HUES48 (cell line): ENCODE results near the gene OXCT1.
"Not testable (repeated sequence)": the region's sequence is repeated elsewhere in the genome, so short reads cannot be mapped to it uniquely, and the experiment has no call there.

Source experiments
- H3K27ac ChIP-seq: one replicate; pipeline ENCODE4 v1.7.0; 2013; ENCODE audit warnings: low read depth, low read length, inconsistent platforms
- H3K27me3 ChIP-seq: 2 replicates; pipeline ENCODE4 v1.6.1; 2013; ENCODE audit warnings: mild to moderate bottlenecking, low read length; ENCODE audit not compliant: control insufficient read depth, insufficient read depth
- H3K36me3 ChIP-seq: 2 replicates; pipeline ENCODE4 v1.6.1; 2013; ENCODE audit warnings: low read length; ENCODE audit not compliant: control insufficient read depth, insufficient read depth
- H3K4me1 ChIP-seq: 2 replicates; pipeline ENCODE4 v1.6.1; 2013; ENCODE audit warnings: mild to moderate bottlenecking, low read length; ENCODE audit not compliant: control insufficient read depth, insufficient read depth
- H3K4me3 ChIP-seq: 2 replicates; pipeline ENCODE4 v1.5.1; 2013; ENCODE audit warnings: mild to moderate bottlenecking, low read depth, low read length
- H3K9ac ChIP-seq: 2 replicates; pipeline ENCODE4 v1.6.1; 2013; ENCODE audit warnings: mild to moderate bottlenecking, low read depth, low read length, moderate library complexity
- H3K9me3 ChIP-seq: 2 replicates; pipeline ENCODE4 v1.6.1; 2013; ENCODE audit warnings: low read length; ENCODE audit not compliant: control insufficient read depth, insufficient read depth

OXCT1 gene

DNA sequence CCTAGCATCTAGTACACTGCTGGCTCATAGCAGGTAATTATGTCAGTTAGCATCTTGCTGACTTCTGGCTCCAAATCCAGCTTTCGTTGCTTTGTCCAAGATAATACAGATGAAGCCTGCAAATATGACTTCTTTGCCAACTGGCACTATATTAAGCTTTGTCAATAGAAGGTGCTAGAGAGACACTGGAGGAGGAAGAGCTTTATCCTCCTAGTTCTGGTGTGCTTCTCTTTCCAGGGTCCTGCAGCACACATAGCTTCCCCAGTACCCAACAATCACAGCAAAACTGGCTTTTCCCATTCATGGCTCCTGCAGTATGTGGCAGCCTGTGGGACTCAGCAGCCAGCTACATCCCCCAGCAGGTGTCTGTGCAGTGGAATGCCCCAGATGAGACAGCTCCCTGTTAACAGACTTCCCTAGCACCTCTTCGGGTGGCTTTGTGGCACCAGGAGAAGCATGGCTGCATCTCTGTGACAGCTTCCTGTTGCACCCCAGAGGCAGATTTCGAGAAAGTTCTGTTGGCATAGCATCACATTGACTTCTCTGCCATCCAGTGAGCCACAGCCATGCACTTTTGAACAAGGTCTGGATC lies 147.8 kb downstream of the OXCT1 start:
- Histone ChIP-seq H3K9ac (no peak overlapping the region), H3K27ac (no peak overlapping the region), H3K4me1 (no peaks in the 10 kb centered on the region), H3K4me3 (no peak overlapping the region), H3K36me3 (no peaks in the 10 kb centered on the region), H3K27me3 (no peaks in the 10 kb centered on the region), H3K9me3 (no peaks in the 10 kb centered on the region)

GRCh38 chr5:41721516-41721915 lies 148.7 kb downstream of the OXCT1 start:
- H3K4me3 ChIP-seq, result no peak overlapping the region
- no peak overlapping the region for H3K27ac ChIP-seq
- no peaks in the 10 kb centered on the region for H3K36me3 ChIP-seq
- no peak overlapping the region for H3K9ac ChIP-seq
- no peaks in the 10 kb centered on the region for H3K4me1 ChIP-seq
- H3K9me3 ChIP-seq, result no peaks in the 10 kb centered on the region
- no peaks in the 10 kb centered on the region for H3K27me3 ChIP-seq

DNA sequence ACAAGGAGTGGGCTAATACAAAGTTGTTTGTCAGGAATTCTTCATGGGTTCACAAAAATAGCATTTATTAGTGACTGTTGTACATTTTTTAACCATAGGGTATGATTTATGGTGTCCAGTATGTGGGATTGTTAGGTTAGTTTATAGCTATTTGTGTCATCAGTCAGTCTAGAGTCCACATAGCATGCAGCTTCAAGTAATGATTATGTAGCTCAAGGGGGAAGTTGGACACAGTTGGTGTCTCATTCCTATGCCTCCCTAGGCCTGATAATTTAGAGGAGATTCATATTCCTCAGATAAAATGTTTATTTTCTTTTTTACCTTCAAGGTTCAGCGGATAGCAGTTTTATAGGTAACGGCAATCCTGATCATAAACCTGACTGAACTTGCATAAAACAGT lies 153.8 kb downstream of the OXCT1 start:
- Histone ChIP-seq H3K27me3 (no peaks in the 10 kb centered on the region), H3K27ac (no peak overlapping the region), H3K4me1 (no peaks in the 10 kb centered on the region), H3K4me3 (no peak overlapping the region), H3K36me3 (no peaks in the 10 kb centered on the region), H3K9ac (no peak overlapping the region), H3K9me3 (no peaks in the 10 kb centered on the region)

- not testable (repeated sequence) for H3K9me3 ChIP-seq, H3K9ac ChIP-seq, H3K27me3 ChIP-seq, H3K4me1 ChIP-seq, H3K27ac ChIP-seq, H3K36me3 ChIP-seq, H3K4me3 ChIP-seq
Observed at GRCh38 chr5:41714446-41714845, 155.8 kb downstream of the OXCT1 start.

DNA sequence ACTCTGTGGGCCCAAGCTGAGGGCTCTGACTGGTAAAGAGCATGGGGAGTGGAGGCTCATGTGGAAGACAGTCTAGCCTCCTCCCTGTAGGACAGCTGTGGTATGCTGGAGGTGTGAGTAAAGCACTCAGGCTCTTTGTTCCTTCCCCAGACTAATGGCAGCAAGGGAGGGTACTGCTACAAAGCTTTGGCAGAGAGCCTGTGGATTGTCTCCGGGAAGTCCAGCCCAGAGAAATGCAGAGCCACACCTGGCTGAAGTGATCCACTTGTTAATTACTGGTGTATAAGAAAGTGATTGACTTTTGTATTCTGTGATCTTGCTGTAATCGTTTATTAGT lies 161.7 kb downstream of the OXCT1 start:
- Histone ChIP-seq H3K4me1 (peaks cover 6% of the 10 kb centered on the region), H3K9ac (no peak overlapping the region), H3K4me3 (no peak overlapping the region), H3K27ac (no peak overlapping the region), H3K9me3 (0 out of 2 replicates have a peak, but pooled peaks cover 3% of the 10 kb centered on the region), H3K27me3 (no peaks in the 10 kb centered on the region), H3K36me3 (no peaks in the 10 kb centered on the region)

DNA sequence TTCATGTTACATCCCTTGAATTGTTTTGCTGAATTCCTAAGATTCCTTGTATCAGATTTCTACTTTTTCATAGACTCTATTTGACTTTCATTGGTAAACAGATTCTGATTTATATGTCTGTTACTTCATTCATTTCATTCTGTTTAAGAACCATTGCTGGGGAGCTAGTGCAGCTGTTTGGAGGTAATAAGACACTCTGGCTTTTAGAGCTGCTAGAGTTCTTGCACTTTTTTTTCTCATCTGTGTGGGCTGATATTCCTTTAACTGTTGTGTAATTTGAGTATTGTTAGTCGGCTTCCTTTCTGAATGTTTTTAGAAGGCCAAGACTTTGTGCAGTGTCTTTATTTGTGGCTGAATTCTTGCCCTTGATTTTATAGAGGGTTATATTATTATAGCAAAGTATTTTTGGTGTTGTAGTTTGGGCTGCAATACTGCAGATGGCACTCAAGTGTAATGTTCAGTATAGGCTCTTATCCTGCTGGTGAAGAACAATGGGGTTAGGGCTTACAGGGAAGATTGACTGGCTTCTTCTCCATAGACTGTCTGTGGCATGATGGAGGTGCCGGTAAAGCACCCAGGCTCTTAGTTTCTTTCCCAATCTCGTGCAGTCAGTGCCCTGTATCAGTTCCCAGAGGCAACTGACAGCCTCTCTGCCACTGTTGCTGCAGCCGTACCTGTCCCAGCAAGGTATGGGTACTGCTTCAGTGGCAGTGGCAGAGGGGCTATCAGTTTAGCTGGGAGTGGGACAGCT lies 162.2 kb downstream of the OXCT1 start:
- H3K4me1 ChIP-seq, result peaks cover 6% of the 10 kb centered on the region
- H3K27ac ChIP-seq, result no peak overlapping the region
- H3K9me3 ChIP-seq, result 0 out of 2 replicates have a peak, but pooled peaks cover 3% of the 10 kb centered on the region
- no peak overlapping the region for H3K4me3 ChIP-seq
- H3K9ac ChIP-seq, result no peak overlapping the region
- H3K36me3 ChIP-seq, result no peaks in the 10 kb centered on the region
- H3K27me3 ChIP-seq, result no peaks in the 10 kb centered on the region

GRCh38 chr5:41695920-41696582 lies 174.2 kb downstream of the OXCT1 start:
- Histone ChIP-seq H3K9ac (no peak overlapping the region), H3K4me1 (no peaks in the 10 kb centered on the region), H3K4me3 (no peak overlapping the region), H3K27me3 (no peaks in the 10 kb centered on the region), H3K36me3 (no peaks in the 10 kb centered on the region), H3K27ac (no peak overlapping the region), H3K9me3 (no peaks in the 10 kb centered on the region)

- Histone ChIP-seq H3K27me3 (no peaks in the 10 kb centered on the region), H3K27ac (no peak overlapping the region), H3K4me3 (no peak overlapping the region), H3K36me3 (no peaks in the 10 kb centered on the region), H3K4me1 (0 out of 2 replicates have a peak, but pooled peaks cover 2% of the 10 kb centered on the region), H3K9me3 (no peaks in the 10 kb centered on the region), H3K9ac (no peak overlapping the region)
Observed at GRCh38 chr5:41686767-41687166, 183.5 kb downstream of the OXCT1 start.

DNA sequence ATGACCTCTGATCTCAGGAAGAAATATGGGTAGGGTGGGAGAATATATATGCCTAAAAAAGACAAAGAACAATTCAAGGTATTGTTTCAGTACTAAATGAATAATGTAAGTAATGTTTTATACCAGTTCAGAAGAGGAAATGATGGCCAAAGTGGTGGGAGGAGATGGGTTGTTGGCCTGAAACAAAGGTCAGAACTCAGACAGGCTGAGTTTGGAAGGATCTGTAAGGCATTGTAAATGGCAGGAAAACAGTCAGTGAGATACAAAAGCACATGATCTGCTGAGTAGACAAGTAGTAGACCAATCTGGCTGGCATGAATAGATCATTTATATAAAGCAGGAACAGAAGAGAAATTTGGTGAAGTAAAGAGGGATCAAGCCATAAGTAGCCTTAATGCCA lies 184.0 kb downstream of the OXCT1 start:
- Histone ChIP-seq H3K27me3 (no peaks in the 10 kb centered on the region), H3K4me3 (no peak overlapping the region), H3K4me1 (0 out of 2 replicates have a peak, but pooled peaks cover 2% of the 10 kb centered on the region), H3K9me3 (no peaks in the 10 kb centered on the region), H3K36me3 (no peaks in the 10 kb centered on the region), H3K9ac (no peak overlapping the region), H3K27ac (no peak overlapping the region)

DNA sequence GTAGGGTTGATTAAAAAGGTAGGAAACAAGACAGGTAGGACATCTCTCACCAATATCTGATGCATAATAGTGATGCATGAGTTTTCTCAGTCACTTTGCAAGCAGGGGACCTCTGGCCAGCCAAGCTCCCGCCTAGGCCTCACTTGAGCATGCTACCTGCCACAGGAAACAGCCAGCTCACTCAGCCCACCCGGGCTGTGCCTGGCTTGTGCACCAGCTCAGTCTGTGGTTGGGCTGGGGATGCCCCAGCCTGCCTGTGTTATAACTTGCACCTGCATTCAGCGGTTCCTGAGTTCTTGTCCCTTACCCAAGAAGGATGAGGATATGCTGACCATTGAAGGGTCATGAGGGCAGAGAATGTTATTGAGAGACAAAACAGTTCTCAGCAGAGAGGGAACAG lies 187.0 kb downstream of the OXCT1 start:
- Histone ChIP-seq H3K4me3 (no peak overlapping the region), H3K27me3 (no peaks in the 10 kb centered on the region), H3K27ac (no peak overlapping the region), H3K9me3 (0 out of 2 replicates have a peak, but pooled peaks cover 5% of the 10 kb centered on the region), H3K4me1 (0 out of 2 replicates have a peak, but pooled peaks cover 2% of the 10 kb centered on the region), H3K36me3 (no peaks in the 10 kb centered on the region), H3K9ac (no peak overlapping the region)

DNA sequence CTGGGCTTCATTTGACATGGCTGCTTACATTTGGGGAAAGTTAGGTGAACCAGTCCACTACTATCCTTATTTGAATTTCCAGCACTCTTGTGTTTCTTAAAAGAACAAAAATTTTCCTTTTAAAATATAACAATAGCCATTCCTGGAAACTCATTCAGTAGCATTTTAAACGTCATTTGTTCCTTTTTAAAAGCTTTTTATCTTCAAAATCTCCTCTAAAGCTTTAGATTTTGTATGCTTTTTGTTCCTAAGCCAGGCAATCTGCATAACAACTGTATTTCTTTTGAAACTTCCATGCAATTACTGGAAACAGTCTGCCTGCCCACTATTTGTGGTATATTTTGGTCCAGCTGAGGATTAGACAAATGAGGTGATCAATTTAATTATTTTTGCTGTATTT lies 187.6 kb downstream of the OXCT1 start:
- no peaks in the 10 kb centered on the region for H3K36me3 ChIP-seq
- no peaks in the 10 kb centered on the region for H3K27me3 ChIP-seq
- no peak overlapping the region for H3K9ac ChIP-seq
- no peak overlapping the region for H3K4me3 ChIP-seq
- H3K9me3 ChIP-seq, result 0 out of 2 replicates have a peak, but pooled peaks cover 5% of the 10 kb centered on the region
- 0 out of 2 replicates have a peak, but pooled peaks cover 2% of the 10 kb centered on the region for H3K4me1 ChIP-seq
- no peak overlapping the region for H3K27ac ChIP-seq
